HG03378 (cell line): ENCODE data around the gene PBX3.

ENCODE experiments used
- ATAC-seq: cut with Tn5 transposase; IDR thresholded peaks from one replicate; pipeline ENCODE4 v1.9.1; 2021; ENCODE audit warnings: mild to moderate bottlenecking, moderate library complexity; ENCODE audit not compliant: unreplicated experiment

Gene PBX3

GRCh38 chr9:125747053-125747764, at the start of gene PBX3:
PBX3 (plus strand) TSS chr9:125747373.
- no peak for ATAC-seq

- no peak for ATAC-seq
Observed at GRCh38 chr9:125699870-125700269, 47.3 kb upstream of the PBX3 start.

DNA sequence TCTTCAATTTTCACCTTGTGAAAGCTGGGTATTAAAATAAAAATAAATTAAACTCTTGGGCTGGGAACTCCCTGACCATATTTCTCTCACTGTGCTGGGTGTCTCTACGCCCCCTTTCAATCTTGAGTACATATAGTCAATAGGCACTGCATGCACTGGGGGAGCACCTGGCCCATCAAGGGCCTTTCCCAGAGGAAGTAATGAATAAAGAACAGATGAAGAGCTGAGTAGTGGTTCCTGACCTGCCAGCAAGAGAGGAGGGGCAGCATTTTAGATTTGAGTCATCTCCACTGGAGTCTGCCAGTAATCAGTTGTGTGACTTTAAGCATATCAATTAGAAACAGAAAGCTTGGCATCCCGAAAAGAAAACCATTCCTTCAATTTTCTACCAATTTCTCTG, 46.4 kb upstream of the PBX3 start:
- ATAC-seq: peak; percentile 83

DNA sequence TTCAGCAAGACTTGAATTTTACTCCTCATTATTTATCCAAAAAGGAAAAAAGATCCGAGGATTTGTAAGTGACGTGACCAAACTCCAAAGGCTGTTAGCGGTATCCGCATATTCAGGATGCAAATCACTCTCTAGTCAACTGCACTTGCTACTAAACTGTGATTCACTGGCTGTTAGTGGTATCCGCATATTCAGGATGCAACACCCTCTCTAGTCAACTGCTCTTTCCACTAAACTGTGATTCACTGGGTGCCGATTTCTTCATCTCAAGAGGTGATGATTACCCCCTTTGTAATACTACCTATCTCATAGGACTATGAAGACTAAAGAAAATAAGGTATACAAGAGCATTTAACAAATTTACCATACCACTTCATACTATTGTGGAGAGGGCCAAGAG, 45.8 kb upstream of the PBX3 start:
- ATAC-seq: no peak

DNA sequence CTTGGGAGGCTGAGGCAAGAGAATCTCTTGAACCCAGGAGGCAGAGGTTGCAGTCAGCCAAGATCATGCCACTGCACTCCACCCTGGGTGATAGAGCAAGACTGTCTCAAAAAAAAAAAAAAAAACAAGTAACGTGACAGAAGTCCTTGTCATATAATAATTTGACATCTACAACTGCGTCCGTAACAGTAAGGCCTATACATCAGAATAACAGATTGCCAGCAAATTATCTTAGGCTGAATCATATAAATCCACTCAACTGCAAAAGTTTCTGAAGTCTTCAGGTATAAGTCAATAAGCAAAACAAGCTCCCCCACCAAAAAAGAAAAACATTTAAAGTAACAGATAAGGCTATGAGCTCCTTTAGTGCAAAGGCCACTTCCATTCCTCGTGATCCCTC, 43.5 kb upstream of the PBX3 start:
- no peak for ATAC-seq

- no peak for ATAC-seq
Observed at GRCh38 chr9:125705893-125706292, 41.3 kb upstream of the PBX3 start.

- ATAC-seq: peak; percentile 73
Observed at GRCh38 chr9:125706651-125707471, 40.3 kb upstream of the PBX3 start, which contains the start of gene MAPKAP1. MAPKAP1 (minus strand) TSS chr9:125707208; CDS start chr9:125672574, 34,634 bp downstream.

GRCh38 chr9:125707472-125707804, 39.7 kb upstream of the PBX3 start:
- no peak for ATAC-seq

- no peak for ATAC-seq
Observed at GRCh38 chr9:125726456-125727132, 20.6 kb upstream of the PBX3 start.

GRCh38 chr9:125730168-125730567, 17.0 kb upstream of the PBX3 start:
- no peak for ATAC-seq

- no peak for ATAC-seq
Observed at GRCh38 chr9:125732562-125732961, 14.6 kb upstream of the PBX3 start.

GRCh38 chr9:125739436-125739835, 7.7 kb upstream of the PBX3 start:
- no peak for ATAC-seq

DNA sequence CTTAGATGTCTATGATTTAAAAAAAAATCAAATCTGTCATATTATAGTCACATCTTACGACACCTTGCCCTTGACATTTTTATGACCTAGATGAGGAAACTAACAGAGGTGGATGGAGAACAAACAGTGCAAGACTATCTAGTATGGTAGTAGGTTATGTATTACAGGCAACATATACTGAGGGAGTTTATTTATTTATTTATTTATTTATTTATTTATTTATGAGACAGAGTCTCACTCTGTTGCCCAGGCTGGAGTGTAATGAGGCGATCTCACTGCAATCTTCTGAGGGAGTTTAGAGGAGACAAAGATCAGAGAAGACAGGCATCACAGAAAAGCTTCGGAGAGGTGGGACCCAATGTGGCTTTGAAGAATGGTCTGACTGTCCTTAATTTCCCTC, 4.5 kb upstream of the PBX3 start:
- no peak for ATAC-seq

GRCh38 chr9:125743682-125744428, 3.3 kb upstream of the PBX3 start:
- no peak for ATAC-seq

- ATAC-seq: no peak
Observed at GRCh38 chr9:125744616-125745015, 2.6 kb upstream of the PBX3 start.

DNA sequence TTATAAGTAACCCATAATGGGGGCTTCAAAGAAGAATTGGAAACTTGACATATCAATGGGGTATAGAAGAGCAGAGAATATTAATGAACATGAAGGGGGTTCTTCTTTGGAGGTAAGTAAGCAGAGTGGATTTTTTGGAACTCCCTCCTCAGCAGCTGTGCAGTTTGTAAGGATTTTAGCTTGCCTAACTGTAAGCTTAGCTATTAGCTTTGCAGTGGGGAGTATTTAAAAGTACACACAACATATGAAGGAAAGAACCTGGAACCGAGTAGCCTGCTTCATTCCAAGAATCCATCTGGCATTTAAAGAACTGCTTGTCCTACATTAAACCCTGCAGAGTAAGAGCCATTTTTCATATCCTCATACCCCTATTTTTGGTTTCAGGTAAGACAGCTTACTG, 2.2 kb upstream of the PBX3 start:
- no peak for ATAC-seq

- ATAC-seq: no peak
Observed at GRCh38 chr9:125745682-125746016, 1.5 kb upstream of the PBX3 start.

DNA sequence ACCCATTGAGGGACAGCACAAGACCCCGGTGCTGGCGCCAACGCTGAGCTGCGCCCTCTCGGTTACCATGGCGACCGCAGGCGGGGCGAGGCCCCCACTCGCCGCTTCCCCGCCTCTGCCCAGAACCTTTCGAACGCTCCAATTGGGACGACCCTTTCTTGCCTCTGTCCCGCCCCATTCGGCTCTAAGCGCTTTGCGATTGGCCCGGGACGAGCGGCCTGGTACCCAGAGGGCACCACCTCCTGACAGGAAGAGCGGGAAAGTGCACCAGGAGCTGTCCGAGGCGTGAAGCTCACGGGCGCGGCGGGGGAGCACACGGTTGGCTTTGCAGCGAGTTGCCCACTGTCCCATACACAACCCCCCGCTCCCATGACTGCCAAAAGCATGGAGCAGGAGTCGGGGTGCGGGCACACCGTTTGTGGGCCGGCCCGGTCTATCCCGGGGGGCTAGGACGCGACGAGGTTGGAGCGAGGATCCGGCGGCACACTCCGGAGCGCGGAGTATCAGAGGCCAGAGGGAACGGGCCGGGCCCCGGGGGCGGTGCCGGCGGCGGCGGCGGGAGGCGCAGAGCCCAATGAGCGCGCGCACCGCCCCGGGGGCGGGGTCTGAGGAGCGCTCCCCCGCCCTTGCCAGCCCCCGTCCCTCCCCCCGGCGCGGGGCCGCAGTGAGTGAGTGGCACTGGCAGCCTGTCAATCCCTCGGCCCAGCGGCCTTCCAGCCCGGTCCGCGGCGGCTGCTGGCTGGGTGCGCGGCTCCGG, 978 bp upstream of the PBX3 start:
- peak; percentile 64 for ATAC-seq

DNA sequence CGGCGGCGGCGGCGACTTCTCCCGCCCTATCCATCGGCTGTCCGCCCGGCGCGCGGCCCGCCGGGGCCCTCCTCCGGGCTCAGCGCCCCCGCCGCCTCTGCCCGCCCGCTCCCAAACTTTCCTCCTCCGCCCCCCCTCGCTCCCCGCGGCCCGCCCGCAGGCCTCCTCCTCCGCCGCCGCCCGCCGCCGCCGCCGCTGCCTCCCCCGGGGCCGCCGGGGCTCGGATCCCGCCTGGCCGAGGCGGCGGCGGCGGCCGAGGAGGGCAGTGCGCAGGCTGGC, 460 bp upstream of the PBX3 start:
- no peak for ATAC-seq

DNA sequence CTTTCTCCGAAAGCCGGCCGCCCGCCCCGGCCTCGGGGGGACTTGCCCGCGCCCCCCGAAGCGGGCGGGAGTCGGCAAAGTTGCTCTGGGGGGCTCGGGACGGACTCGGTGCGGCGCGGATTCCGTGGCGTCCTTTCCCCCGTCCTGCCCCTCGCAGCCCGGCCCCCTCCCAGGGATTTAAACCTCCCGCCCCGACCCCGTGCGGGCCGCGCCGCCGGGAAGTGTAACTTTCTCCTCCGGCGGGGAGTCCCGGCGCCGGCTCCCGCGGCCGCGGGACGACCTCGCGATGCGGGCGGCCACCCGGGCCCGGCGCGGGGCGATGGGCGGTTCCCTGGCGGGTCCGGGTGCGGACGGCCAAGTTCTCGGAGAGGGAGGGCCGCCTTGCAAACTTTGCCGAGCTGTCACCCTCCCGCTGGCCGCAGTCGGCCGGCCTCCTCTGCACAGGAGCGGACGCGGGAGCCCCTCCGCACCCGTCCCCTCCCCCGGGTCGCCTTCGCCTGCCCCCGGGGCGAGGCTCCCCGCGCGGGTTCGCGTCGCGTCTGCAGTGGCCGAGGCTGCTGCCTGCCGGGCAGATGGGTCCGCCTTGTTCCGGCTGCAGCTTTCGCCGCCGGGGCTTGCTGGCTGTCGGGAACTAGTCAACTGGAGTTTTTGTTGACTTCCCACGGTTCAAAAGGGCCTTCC, 732 bp downstream of the PBX3 start:
- no peak for ATAC-seq
